GM21529 (cell line): ENCODE results near the gene MCF2L2.
"Not testable (repeated sequence)": the region's sequence is repeated elsewhere in the genome, so short reads cannot be mapped to it uniquely, and the experiment has no call there.

ENCODE experiments used
- ATAC-seq: cut with Tn5 transposase; IDR thresholded peaks from one replicate; pipeline ENCODE4 v1.9.1; 2021; ENCODE audit not compliant: unreplicated experiment

The MCF2L2 gene

GRCh38 chr3:183180110-183180783 is 248.2 kb downstream of the MCF2L2 start:
- no peak for ATAC-seq

GRCh38 chr3:183179550-183179908 is 248.9 kb downstream of the MCF2L2 start:
- peak; percentile 25 for ATAC-seq

- ATAC-seq = peak; percentile 76
Observed at GRCh38 chr3:183178833-183179549, 249.4 kb downstream of the MCF2L2 start.

GRCh38 chr3:183178512-183178832 is 249.9 kb downstream of the MCF2L2 start:
- no peak for ATAC-seq

- ATAC-seq = no peak
Observed at GRCh38 chr3:183172051-183172639, 256.3 kb downstream of the MCF2L2 start.

- ATAC-seq = not testable (repeated sequence)
Observed at GRCh38 chr3:183167975-183168374, 260.4 kb downstream of the MCF2L2 start.

- no peak for ATAC-seq
Observed at GRCh38 chr3:183163563-183163962, 264.9 kb downstream of the MCF2L2 start.

GRCh38 chr3:183161552-183162336 is 266.7 kb downstream of the MCF2L2 start:
- peak; percentile 71 for ATAC-seq

GRCh38 chr3:183160616-183161015 is 267.8 kb downstream of the MCF2L2 start:
- ATAC-seq = no peak

GRCh38 chr3:183159333-183159732 is 269.1 kb downstream of the MCF2L2 start:
- ATAC-seq = no peak

GRCh38 chr3:183158551-183159006 is 269.8 kb downstream of the MCF2L2 start:
- ATAC-seq = peak; percentile 61

GRCh38 chr3:183158113-183158512 is 270.3 kb downstream of the MCF2L2 start:
- ATAC-seq = peak; percentile 18

- no peak for ATAC-seq
Observed at GRCh38 chr3:183156266-183156665, 272.2 kb downstream of the MCF2L2 start.

GRCh38 chr3:183155499-183155898 is 272.9 kb downstream of the MCF2L2 start:
- no peak for ATAC-seq

GRCh38 chr3:183153210-183153950 is 275.0 kb downstream of the MCF2L2 start:
- ATAC-seq = no peak

GRCh38 chr3:183151821-183152351 is 276.5 kb downstream of the MCF2L2 start:
- peak; percentile 51 for ATAC-seq

GRCh38 chr3:183151086-183151485 is 277.3 kb downstream of the MCF2L2 start:
- no peak for ATAC-seq

- no peak for ATAC-seq
Observed at GRCh38 chr3:183149915-183150750, 278.3 kb downstream of the MCF2L2 start.

GRCh38 chr3:183148056-183148455 is 280.4 kb downstream of the MCF2L2 start:
- no peak for ATAC-seq

- ATAC-seq = no peak
Observed at GRCh38 chr3:183144363-183144762, 284.1 kb downstream of the MCF2L2 start.
